Activated naive CD8-positive, alpha-beta T cell treated with anti-CD3 and anti-CD28 coated beads, Interleukin-2, amount 50 U/mL, for 24 hours (primary cell): ENCODE results near the gene RSPH10B2.
"Not testable (repeated sequence)": the region's sequence is repeated elsewhere in the genome, so short reads cannot be mapped to it uniquely, and the experiment has no call there.

ENCODE experiments used
- ATAC-seq: fragments of 150-1000 bp; cut with Tn5 transposase; one replicate; pipeline ENCODE4 v1.10.0; 2021
- DNase-seq: peaks from one replicate; pipeline ENCODE4 v3.0.0; 2021
- H3K27ac Mint-ChIP-seq: one replicate; pipeline ENCODE4 v1.8.0; 2021; ENCODE audit warnings: mild to moderate bottlenecking, mixed read lengths
- H3K27me3 Mint-ChIP-seq: one replicate; pipeline ENCODE4 v1.8.0; 2021; ENCODE audit warnings: mixed read lengths
- H3K36me3 Mint-ChIP-seq: one replicate; pipeline ENCODE4 v1.8.0; 2021; ENCODE audit warnings: low read depth, mixed read lengths
- H3K4me1 Mint-ChIP-seq: one replicate; pipeline ENCODE4 v1.8.0; 2021; ENCODE audit warnings: mixed read lengths
- H3K4me3 Mint-ChIP-seq: one replicate; pipeline ENCODE4 v1.8.0; 2021; ENCODE audit warnings: mild to moderate bottlenecking, moderate library complexity, mixed read lengths
- H3K9me3 Mint-ChIP-seq: one replicate; pipeline ENCODE4 v1.8.0; 2021; ENCODE audit warnings: mixed read lengths

The RSPH10B2 gene

DNA sequence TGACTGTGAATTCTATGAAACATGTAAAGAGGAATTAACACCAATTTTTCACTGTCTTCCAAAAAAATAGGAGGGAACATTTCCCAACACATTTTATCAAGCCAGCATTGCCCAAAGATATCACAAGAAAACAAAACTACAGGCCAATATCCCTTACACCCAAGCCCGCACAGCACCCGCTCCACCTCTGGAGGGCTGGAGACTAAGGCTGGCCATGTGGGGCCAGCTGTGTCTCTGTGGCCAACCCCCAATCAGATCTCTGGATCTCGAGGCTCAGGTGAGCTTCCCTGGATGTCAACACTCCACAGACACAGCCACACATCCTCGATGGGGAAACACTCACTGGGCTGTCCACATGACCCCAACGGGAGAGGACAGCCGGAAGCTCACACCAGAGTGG lies 54.1 kb downstream of the RSPH10B2 start:
- not testable (repeated sequence) for ATAC-seq, H3K36me3 Mint-ChIP-seq, H3K4me1 Mint-ChIP-seq, H3K27ac Mint-ChIP-seq, H3K4me3 Mint-ChIP-seq, H3K27me3 Mint-ChIP-seq, DNase-seq, H3K9me3 Mint-ChIP-seq

DNA sequence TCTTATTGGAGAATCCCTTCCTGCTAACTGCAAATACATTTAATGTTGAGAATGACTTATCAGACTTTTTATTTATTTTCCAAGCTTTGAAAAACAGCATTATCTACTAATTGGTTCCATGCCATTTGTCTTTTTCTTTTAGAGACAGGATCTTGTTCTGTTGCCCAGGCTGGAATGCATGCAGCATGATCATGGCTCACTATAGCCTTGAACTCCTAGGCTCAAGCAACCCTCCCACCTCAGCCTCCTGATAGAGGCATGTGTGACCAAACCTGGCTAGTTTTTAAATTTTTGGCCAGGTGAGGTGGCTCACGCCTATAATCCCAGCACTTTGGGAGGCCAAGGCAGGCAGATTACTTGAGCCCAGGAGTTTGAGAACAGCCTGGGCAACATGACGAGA lies 59.1 kb downstream of the RSPH10B2 start:
- not testable (repeated sequence) for H3K27me3 Mint-ChIP-seq, H3K27ac Mint-ChIP-seq, H3K4me1 Mint-ChIP-seq, H3K9me3 Mint-ChIP-seq, ATAC-seq, DNase-seq, H3K4me3 Mint-ChIP-seq
- peaks cover 14% of the 10 kb centered on the region for H3K36me3 Mint-ChIP-seq

DNA sequence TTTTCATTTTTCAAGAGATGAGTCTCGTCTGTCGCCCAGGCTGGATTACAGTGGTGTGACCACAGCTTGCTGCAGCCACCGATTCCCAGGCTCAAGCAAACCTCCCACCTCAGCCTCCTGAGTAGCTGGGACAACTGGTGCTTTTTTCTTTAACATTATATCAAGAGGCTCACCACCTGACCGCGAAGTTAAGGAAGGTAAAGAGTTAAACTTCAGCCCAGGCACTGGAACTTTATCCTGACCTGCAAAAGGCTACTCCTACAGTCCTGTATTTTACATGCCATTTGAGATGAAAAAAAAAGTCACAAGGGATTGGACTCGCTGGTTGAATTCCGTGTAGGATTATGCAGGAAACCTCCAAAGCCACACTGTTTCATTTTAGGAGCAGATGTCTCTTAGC lies 61.6 kb downstream of the RSPH10B2 start:
- not testable (repeated sequence) for H3K27ac Mint-ChIP-seq, ATAC-seq, H3K4me3 Mint-ChIP-seq, H3K27me3 Mint-ChIP-seq, H3K4me1 Mint-ChIP-seq, H3K9me3 Mint-ChIP-seq, DNase-seq
- peaks cover 19% of the 10 kb centered on the region for H3K36me3 Mint-ChIP-seq

DNA sequence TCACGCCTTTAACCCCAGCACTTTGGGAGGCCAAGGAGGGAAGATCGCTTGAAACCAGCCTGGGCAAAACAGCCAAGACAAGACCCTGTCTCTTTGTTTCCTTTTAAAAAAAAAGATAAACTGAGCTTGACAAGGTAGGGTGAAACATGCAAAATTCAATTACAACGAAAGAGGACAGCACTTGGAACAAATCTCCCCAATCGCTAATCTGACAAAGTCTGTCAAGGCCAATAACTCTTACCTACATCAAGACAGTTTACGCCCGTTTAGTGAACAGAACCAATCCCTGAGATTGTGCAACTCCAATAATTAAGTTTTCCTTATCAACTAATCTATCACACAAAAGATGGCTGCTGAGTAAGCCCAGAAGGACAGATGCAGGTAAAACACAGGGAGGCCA lies 67.7 kb downstream of the RSPH10B2 start:
- H3K9me3 Mint-ChIP-seq, DNase-seq, ATAC-seq, H3K4me3 Mint-ChIP-seq, H3K27me3 Mint-ChIP-seq, H3K27ac Mint-ChIP-seq: not testable (repeated sequence)
- peaks cover 10% of the 10 kb centered on the region for H3K4me1 Mint-ChIP-seq
- peaks cover 22% of the 10 kb centered on the region for H3K36me3 Mint-ChIP-seq

DNA sequence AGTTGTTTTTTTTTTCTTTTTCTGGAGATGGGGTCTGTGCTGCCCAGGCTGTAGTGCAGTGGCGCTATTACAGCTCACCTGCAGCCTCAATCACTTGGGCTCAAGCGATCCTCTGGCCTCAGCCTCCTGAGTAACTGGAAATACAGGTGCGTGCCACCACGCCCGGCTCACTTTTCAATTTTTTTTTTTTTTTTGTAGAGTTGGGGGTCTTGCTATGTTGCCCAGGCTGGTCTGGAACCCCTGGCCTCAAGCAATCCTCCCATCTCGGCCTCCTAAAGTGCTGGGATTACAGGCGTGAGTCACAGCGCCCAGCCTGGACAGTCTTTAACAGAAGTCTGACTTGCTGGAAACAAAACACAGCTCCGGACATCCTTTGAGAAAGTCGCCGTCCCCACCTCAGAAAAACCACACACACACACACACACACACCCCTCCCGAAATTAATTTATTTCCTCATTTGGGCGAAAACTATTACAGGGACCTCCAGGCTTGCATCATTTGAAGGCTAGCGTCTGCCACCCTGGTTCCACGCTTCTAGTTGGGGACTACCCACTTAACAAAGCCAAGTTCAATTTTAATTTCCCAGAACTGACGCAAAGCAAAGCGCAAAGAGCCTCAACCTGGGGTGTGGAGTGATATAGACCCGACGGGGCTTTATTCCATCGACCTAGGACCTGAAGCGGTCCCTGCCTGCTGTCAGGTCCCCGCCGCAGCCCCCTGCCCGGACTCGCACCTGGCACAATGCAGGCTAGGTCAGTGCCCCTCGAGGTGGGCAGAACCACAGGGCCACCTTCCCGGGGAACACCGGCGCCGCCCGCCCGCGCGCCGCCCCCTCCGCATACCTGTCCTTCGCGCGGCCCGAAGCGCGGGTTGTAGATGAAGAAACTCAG lies 71.6 kb downstream of the RSPH10B2 start:
- not testable (repeated sequence) for DNase-seq, H3K27ac Mint-ChIP-seq, H3K9me3 Mint-ChIP-seq, H3K27me3 Mint-ChIP-seq
- H3K4me3 Mint-ChIP-seq = peak overlapping the region; percentile 78
- ATAC-seq = peak; percentile 35
- peaks cover 10% of the 10 kb centered on the region for H3K4me1 Mint-ChIP-seq
- peaks cover 12% of the 10 kb centered on the region for H3K36me3 Mint-ChIP-seq

DNA sequence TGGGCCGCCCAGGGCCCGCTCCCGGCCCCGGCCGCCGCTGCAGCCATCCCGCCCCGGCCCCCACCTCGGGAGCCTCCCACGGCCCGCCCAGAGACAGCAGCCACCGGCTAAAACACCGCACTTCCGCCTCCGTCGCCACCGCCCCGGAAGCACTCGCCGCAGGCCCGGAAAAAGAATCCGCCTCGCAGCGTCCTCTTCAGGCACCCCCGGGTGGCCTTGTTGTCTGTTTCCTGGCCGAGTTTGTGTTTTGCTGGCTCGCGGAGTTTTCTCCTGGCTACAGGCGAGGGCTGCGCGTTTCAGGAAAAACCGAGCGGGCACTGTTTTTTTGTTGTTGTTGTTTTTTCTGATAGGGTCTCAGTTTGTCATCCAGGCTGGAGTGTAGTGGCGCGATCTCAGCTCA lies 72.2 kb downstream of the RSPH10B2 start, which contains the start of gene CCZ1B:
CCZ1B (minus strand) TSS at position 125 of the 400 bp plus-strand sequence; CDS start at position 47, 78 bp downstream.
- H3K9me3 Mint-ChIP-seq, H3K36me3 Mint-ChIP-seq, H3K27me3 Mint-ChIP-seq: not testable (repeated sequence)
- DNase-seq (peak; percentile 93), ATAC-seq (peak; percentile 99)
- H3K4me1 Mint-ChIP-seq = peaks cover 10% of the 10 kb centered on the region
- peak within 1 kb of the TSS; percentile 93 for H3K4me3 Mint-ChIP-seq
- peak within 1 kb of the TSS; percentile 95 for H3K27ac Mint-ChIP-seq

DNA sequence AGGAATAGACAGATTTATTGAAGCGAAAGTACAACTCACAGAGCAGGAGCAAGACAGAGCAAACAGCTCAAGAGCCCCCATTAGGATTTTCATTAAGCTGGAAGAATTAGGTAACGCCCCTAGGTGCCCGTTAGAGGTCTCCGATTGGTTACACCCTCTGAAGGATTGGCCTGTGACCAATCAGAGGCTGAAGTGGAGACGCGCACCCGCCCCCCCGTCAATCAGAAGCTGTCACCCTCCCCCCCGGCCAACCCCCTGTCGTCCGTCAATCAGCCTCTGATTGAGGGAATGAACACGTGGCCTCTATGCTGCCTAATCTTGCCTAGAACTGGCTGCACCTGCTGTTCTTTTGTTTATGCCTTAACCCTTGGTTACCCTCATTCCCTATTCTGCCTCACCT lies 73.3 kb downstream of the RSPH10B2 start:
- H3K36me3 Mint-ChIP-seq, H3K9me3 Mint-ChIP-seq, DNase-seq, H3K27ac Mint-ChIP-seq, ATAC-seq, H3K27me3 Mint-ChIP-seq: not testable (repeated sequence)
- H3K4me1 Mint-ChIP-seq = peaks cover 10% of the 10 kb centered on the region
- peak overlapping the region; percentile 56 for H3K4me3 Mint-ChIP-seq

DNA sequence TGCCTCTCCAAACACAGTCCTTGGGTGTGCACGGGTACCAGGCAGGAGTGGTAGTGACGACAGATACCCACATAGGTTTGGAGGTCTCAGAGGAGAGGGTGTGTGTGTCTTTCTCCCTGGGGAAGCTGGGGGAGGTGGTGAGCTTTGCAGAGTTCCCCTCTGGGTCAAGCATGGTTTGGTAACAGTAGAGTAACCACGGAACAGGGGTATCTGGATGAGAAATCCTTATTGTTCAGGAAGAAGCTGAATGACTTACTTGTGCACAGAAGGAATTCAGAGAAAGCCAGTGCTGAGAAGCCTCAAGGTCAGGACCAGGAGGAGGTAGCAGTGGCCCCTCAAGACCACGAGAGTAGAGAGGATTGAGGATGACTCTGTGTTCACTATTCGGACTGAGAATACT lies 75.7 kb downstream of the RSPH10B2 start:
- not testable (repeated sequence) for H3K4me1 Mint-ChIP-seq, DNase-seq, H3K27me3 Mint-ChIP-seq, H3K36me3 Mint-ChIP-seq, H3K27ac Mint-ChIP-seq, H3K9me3 Mint-ChIP-seq, H3K4me3 Mint-ChIP-seq, ATAC-seq

DNA sequence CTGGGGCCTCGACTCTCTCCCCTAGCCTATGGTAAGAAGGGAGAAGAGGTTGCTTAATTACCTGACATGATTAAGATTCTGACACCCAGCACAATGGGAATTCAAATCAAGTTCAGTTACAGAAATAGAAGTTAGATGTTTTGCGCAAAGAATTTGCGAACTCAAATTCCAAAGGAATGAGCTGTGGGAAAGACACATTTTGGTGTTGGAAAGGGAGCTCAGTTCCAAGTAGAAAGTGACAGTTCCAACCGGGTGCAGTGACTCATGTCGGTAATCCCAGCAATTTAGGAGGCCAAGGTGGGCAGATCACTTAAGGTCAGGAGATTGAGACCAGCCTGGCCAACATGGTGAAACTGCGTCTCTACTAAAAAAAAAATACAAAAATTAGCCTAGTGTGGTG lies 76.1 kb downstream of the RSPH10B2 start:
- H3K4me3 Mint-ChIP-seq, DNase-seq, H3K9me3 Mint-ChIP-seq, H3K36me3 Mint-ChIP-seq, ATAC-seq, H3K4me1 Mint-ChIP-seq, H3K27me3 Mint-ChIP-seq, H3K27ac Mint-ChIP-seq: not testable (repeated sequence)

DNA sequence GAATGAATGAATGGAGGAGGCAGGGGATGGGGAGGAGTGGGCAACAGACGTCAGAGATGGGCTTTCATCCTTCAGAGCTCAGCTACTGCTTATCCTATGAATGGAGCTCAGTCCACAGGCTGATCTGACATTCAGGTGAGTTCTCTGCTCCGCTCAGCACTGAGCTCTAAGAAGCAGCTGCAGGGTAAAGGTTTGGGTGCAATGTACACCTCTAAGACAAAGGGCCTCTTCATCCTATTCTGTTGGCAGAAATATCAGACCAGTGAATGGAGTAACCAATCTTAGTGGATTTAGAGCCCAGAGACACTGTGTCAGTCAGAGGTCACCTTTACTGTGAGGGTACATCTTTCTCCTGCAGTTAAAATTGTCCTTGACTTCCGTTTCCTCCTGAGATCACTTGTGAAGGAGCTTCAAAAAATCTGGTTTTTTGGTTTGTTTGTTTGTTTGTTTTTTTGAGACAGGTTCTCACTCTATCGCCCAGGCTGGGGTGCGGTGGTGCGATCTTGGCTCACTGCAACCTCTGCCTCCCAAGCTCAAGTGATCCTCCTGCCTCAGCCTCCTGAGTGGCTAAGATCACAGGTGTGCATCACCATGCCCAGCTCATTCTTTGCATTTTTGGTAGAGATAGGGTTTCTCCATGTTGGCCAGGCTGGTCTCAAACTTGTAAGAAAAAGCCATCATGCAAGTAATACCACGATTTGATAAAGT lies 77.3 kb downstream of the RSPH10B2 start:
- DNase-seq = no peak
- H3K36me3 Mint-ChIP-seq = peaks cover 1% of the 10 kb centered on the region
- H3K27me3 Mint-ChIP-seq = peaks cover 14% of the 10 kb centered on the region
- ATAC-seq = no peak
- H3K9me3 Mint-ChIP-seq = no peaks in the 10 kb centered on the region
- no peak overlapping the region for H3K4me3 Mint-ChIP-seq
- no peak overlapping the region for H3K27ac Mint-ChIP-seq
- peaks cover 1% of the 10 kb centered on the region for H3K4me1 Mint-ChIP-seq

DNA sequence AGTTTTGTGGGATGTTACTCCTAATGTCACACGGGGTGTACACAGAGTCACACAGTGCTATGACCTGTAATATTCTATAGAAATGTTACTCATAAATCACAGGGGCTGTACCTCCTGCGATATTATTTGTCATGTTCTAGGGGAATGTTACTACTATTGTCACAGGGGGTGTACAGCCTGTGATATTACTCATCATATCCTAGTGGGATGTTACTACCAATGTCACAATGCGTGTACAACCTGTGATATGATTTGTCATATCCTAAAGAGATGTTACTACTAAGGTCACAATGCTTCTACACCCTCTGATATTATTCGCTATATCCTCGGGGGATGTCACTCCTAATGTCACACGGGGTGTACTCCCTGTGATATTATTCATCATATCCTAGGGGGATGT lies 79.7 kb downstream of the RSPH10B2 start:
- H3K4me3 Mint-ChIP-seq = no peak overlapping the region
- no peaks in the 10 kb centered on the region for H3K9me3 Mint-ChIP-seq
- DNase-seq = no peak
- peaks cover 20% of the 10 kb centered on the region for H3K27me3 Mint-ChIP-seq
- no peak for ATAC-seq
- no peaks in the 10 kb centered on the region for H3K4me1 Mint-ChIP-seq
- no peak overlapping the region for H3K27ac Mint-ChIP-seq
- H3K36me3 Mint-ChIP-seq = no peaks in the 10 kb centered on the region

DNA sequence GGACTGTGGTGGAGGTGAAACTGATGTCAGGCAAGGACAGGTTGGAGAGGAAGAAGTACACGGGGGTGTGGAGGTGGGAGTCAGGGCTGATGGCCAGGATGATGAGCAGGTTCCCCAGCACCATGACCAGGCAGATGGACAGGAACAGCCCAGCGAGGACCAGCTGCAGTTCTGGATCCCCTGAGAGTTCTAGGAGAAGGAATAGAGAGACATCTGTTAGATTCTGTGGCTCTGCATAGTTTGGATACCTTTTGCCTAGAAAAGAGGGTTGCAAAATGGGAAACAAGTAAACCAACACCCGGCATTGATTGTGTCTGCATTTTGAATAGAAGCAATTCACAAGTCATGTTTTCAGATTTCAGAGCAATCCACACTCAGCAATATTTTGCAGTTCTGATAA lies 81.6 kb downstream of the RSPH10B2 start:
- H3K27ac Mint-ChIP-seq, H3K36me3 Mint-ChIP-seq, H3K4me3 Mint-ChIP-seq, ATAC-seq, H3K4me1 Mint-ChIP-seq, H3K9me3 Mint-ChIP-seq, DNase-seq: not testable (repeated sequence)
- H3K27me3 Mint-ChIP-seq = peaks cover 20% of the 10 kb centered on the region

DNA sequence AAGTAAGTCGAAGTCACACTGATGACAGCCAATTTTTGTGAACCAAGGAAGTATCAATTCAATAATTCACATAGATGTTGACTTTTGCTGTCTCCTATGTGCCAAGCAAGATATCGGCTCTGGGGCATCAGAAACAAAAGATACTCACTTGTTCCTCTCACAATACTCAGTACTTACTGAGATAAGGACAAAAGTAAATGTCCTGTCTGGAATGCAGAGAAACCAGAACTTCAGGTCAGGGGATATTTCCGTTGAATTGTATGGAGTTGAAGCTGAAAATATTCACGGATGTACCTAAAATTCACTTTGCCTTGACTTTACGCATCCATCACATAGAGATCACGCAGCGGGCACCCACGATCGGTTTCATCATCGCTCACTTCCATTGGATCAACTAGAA lies 83.2 kb downstream of the RSPH10B2 start:
- DNase-seq, H3K4me3 Mint-ChIP-seq, H3K36me3 Mint-ChIP-seq, H3K4me1 Mint-ChIP-seq, H3K27ac Mint-ChIP-seq, ATAC-seq, H3K9me3 Mint-ChIP-seq: not testable (repeated sequence)
- H3K27me3 Mint-ChIP-seq = peaks cover 19% of the 10 kb centered on the region

DNA sequence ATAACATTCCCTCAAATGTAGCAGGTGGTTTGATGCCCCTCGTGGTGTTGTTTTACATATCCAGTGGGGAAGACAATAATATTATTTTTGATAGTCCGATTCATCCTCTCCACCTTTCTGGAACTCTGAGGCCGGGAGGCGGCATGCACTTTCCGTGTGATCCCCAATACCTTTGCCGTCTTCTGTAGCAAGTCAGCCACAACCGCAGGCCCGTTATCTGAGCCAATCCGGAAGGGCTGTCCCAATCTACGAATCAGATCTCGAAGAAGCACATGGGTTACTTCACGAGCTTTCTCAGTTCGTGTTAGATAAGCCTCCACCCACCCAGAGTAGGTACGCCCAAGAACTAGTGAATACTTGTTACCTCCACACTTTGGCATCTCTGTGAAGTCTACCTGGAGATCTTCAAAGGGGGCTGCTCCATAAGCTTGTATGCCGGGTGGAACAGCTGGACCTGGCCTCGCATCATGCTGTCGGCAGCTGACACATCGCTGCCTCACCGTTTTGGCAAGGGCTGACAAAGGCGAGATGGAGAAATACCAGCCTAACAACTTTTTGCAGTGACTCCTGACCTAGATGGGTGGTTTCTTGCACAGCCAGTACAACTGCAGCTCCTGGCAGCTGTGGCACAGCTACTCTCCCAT lies 88.5 kb downstream of the RSPH10B2 start:
- not testable (repeated sequence) for H3K27me3 Mint-ChIP-seq, H3K36me3 Mint-ChIP-seq, ATAC-seq, H3K4me1 Mint-ChIP-seq, H3K9me3 Mint-ChIP-seq, H3K4me3 Mint-ChIP-seq, H3K27ac Mint-ChIP-seq, DNase-seq

DNA sequence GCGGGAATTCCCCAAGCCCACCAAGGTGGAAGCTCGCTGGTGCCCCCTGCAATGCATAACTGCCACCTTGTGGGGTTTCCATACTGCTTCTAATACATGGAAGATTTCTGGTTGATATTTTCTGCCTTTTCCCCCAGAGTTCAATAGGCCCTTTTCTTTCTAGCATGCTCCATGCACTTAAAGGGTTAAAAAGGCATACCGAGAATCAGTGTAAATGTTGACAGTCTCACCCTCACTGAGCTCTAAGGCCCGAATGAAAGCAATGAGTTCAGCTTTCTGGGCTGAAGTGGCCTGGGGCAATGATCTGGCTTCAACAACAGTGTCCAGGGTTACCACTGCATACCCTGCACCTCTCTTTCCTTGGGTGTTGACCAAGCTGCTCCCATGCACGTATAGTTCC lies 89.2 kb downstream of the RSPH10B2 start:
- not testable (repeated sequence) for H3K27ac Mint-ChIP-seq, H3K36me3 Mint-ChIP-seq, H3K27me3 Mint-ChIP-seq, H3K4me1 Mint-ChIP-seq, H3K4me3 Mint-ChIP-seq, ATAC-seq, H3K9me3 Mint-ChIP-seq
- peak; percentile 36 for DNase-seq
